Panc1 (cell line): ENCODE measurements around the gene PDE6A. TPM values are rescaled to one million over a fixed set of nuclear protein-coding genes. Genes with fewer than 3 reads are reported as not detected.

Experiments
- ATAC-seq: fragments of 200-7000 bp; cut with Tn5 transposase; 2 replicates; pipeline ENCODE4 v1.9.1; 2020; ENCODE audit warnings: mild to moderate bottlenecking, moderate library complexity
- BruUV-seq: library from RNA; stranded (reverse); fragments of 400-500 nt; replicated peaks from 2 replicates; lab custom pipeline; 2021; lab: Mats Ljungman, UMichigan
- CTCF ChIA-PET: fragments of 300-600 bp; sonication (Branson Sonifier 250); formaldehyde crosslinking; loops from one replicate; lab custom pipeline; 2022; ENCODE audit warnings: antibody characterized with exemption; lab: Charles Lee
- POLR2A ChIA-PET: fragments of 300-600 bp; sonication (Branson Sonifier 250); formaldehyde crosslinking; loops from one replicate; lab custom pipeline; 2022; ENCODE audit warnings: antibody characterized with exemption; lab: Charles Lee
- DNase-seq: peaks from one replicate; pipeline ENCODE4 v3.0.0-alpha.2; 2010; ENCODE audit warnings: low read depth, low spot score
- H3K27ac ChIP-seq: 2 replicates; pipeline ENCODE4 v1.5.1; 2011; ENCODE audit warnings: mild to moderate bottlenecking, low read length, inconsistent platforms
- H3K27me3 ChIP-seq: fragments of 200-500 bp; sonication (Bioruptor generic); 2 replicates; pipeline ENCODE4 v1.6.0; 2014; ENCODE audit warnings: low read length, inconsistent platforms; ENCODE audit not compliant: control insufficient read depth, insufficient read depth
- H3K36me3 ChIP-seq: fragments of 200-500 bp; sonication (Bioruptor generic); 2 replicates; pipeline ENCODE4 v1.5.1; 2014; ENCODE audit warnings: inconsistent platforms, mild to moderate bottlenecking, low read length, moderate library complexity; ENCODE audit not compliant: control insufficient read depth, insufficient read depth
- H3K4me1 ChIP-seq: 2 replicates; pipeline ENCODE4 v1.5.1; 2011; ENCODE audit warnings: inconsistent platforms, mild to moderate bottlenecking, low read length, moderate library complexity; ENCODE audit not compliant: control insufficient read depth, insufficient read depth
- H3K4me3 ChIP-seq, 2 experiments: 2 replicates each; pipeline ENCODE4 v1.5.1; 2011 to 2012; ENCODE audit warnings: low read depth in 2 of 2, low read length in 2 of 2, mild to moderate bottlenecking in 2 of 2, inconsistent platforms in 1 of 2, moderate library complexity in 1 of 2
- H3K9me3 ChIP-seq: fragments of 200-500 bp; sonication (Bioruptor generic); 2 replicates; pipeline ENCODE4 v1.5.1; 2014; ENCODE audit warnings: low read depth, mild to moderate bottlenecking, inconsistent platforms, low read length, moderate library complexity; ENCODE audit not compliant: control insufficient read depth, insufficient read depth
- POLR2AphosphoS5 ChIP-seq: IDR thresholded peaks from 2 replicates; pipeline ENCODE4 v1.6.1; 2012; ENCODE audit warnings: mild to moderate bottlenecking, low read depth, low read length, moderate library complexity
- SIN3A ChIP-seq: IDR thresholded peaks from 2 replicates; pipeline ENCODE4 v1.6.1; 2012; ENCODE audit warnings: low read depth, mild to moderate bottlenecking, low read length, moderate library complexity, borderline replicate concordance; ENCODE audit not compliant: insufficient read depth
- TCF7L2 ChIP-seq: IDR thresholded peaks from 2 replicates; pipeline ENCODE4 v1.6.1; 2011; ENCODE audit warnings: mild to moderate bottlenecking, low read depth, low read length, inconsistent platforms
- in situ Hi-C: cut with HindIII; loops from 2 replicates; pipeline ENCODE4 v1.10.0; 2016; ENCODE audit warnings: low sequenced_read_pairs, low pct_unique_long_range_greater_than_20kb
- intact Hi-C: fragments of 100-400 bp; cut with micrococcal nuclease; formaldehyde crosslinking; loops from one replicate; pipeline ENCODE4 v1.10.0; 2022; ENCODE audit not compliant: unreplicated experiment
- total RNA-seq: library from RNA; stranded (reverse); gene quantifications from one replicate; pipeline ENCODE4 v1.2.1, GENCODE V29; 2021; ENCODE audit not compliant: unreplicated experiment
- TF ChIP-seq, protein P1 (sequence below): fragments of 450-650 bp; IDR thresholded peaks from 2 replicates; pipeline ENCODE4 v1.5.1; 2017; ENCODE audit warnings: mild to moderate bottlenecking
- TF ChIP-seq, protein P2 (sequence below), 2 experiments: IDR thresholded peaks; 2 replicates each; pipeline ENCODE4 v1.6.1; 2011 to 2012; ENCODE audit warnings: low read depth in 2 of 2, control low read depth in 1 of 2, low read length in 1 of 2, mild to moderate bottlenecking in 1 of 2, moderate library complexity in 1 of 2; ENCODE audit not compliant: insufficient read depth in 1 of 2

The PDE6A gene
- total RNA-seq, 1 experiment from 2014 or later = 0.33 TPM

DNA sequence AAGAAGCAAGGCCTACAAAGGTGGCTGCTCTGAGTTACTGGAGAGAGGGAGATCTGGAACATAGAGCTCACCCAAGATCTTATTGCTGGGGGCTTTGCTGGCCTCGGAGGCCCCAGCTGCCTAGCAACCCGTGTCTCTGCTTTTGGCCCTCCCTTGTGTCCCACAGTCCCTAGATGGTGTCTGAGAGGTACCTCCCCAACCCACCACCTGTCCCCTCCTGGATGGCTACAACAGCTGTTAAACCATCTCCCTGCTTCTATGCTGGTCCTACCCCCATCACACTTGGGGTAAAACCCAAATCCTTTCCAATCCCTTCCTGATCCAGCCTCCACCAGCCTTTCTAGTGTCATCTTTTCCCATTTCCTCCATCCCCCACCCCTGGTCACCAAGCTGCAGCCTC lies 127.9 kb downstream of the PDE6A start:
- DNase-seq (no peak), ATAC-seq (no peak)
- intact Hi-C loops (no loop called here), in situ Hi-C loops (no loop called here)
- TF ChIP-seq SIN3A (no peak), POLR2AphosphoS5 (no peak), TCF7L2 (no peak)
- TF ChIP-seq, protein P1, sequence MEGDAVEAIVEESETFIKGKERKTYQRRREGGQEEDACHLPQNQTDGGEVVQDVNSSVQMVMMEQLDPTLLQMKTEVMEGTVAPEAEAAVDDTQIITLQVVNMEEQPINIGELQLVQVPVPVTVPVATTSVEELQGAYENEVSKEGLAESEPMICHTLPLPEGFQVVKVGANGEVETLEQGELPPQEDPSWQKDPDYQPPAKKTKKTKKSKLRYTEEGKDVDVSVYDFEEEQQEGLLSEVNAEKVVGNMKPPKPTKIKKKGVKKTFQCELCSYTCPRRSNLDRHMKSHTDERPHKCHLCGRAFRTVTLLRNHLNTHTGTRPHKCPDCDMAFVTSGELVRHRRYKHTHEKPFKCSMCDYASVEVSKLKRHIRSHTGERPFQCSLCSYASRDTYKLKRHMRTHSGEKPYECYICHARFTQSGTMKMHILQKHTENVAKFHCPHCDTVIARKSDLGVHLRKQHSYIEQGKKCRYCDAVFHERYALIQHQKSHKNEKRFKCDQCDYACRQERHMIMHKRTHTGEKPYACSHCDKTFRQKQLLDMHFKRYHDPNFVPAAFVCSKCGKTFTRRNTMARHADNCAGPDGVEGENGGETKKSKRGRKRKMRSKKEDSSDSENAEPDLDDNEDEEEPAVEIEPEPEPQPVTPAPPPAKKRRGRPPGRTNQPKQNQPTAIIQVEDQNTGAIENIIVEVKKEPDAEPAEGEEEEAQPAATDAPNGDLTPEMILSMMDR = no peak
- TF ChIP-seq, protein P2, sequence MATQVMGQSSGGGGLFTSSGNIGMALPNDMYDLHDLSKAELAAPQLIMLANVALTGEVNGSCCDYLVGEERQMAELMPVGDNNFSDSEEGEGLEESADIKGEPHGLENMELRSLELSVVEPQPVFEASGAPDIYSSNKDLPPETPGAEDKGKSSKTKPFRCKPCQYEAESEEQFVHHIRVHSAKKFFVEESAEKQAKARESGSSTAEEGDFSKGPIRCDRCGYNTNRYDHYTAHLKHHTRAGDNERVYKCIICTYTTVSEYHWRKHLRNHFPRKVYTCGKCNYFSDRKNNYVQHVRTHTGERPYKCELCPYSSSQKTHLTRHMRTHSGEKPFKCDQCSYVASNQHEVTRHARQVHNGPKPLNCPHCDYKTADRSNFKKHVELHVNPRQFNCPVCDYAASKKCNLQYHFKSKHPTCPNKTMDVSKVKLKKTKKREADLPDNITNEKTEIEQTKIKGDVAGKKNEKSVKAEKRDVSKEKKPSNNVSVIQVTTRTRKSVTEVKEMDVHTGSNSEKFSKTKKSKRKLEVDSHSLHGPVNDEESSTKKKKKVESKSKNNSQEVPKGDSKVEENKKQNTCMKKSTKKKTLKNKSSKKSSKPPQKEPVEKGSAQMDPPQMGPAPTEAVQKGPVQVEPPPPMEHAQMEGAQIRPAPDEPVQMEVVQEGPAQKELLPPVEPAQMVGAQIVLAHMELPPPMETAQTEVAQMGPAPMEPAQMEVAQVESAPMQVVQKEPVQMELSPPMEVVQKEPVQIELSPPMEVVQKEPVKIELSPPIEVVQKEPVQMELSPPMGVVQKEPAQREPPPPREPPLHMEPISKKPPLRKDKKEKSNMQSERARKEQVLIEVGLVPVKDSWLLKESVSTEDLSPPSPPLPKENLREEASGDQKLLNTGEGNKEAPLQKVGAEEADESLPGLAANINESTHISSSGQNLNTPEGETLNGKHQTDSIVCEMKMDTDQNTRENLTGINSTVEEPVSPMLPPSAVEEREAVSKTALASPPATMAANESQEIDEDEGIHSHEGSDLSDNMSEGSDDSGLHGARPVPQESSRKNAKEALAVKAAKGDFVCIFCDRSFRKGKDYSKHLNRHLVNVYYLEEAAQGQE (IDR thresholded peaks at IDR 0.05; ENCODE audit: insufficient read depth in 1 of 2, low read depth in 2 of 2, low read length in 1 of 2) = no peak
- Histone ChIP-seq H3K36me3 (no peaks in the 10 kb centered on the region), H3K27me3 (no peaks in the 10 kb centered on the region), H3K27ac (no peak overlapping the region), H3K9me3 (no peaks in the 10 kb centered on the region), H3K4me1 (no peaks in the 10 kb centered on the region), H3K4me3 (no peak overlapping the region)
- ChIA-PET POLR2A (no interaction called here), CTCF (interaction anchor here (0.6 kb wide), 1 partner anchor 149 kb away, joined by 3 read pairs; no protein-coding TSS in a partner anchor)
- BruUV-seq = no TSS peak

DNA sequence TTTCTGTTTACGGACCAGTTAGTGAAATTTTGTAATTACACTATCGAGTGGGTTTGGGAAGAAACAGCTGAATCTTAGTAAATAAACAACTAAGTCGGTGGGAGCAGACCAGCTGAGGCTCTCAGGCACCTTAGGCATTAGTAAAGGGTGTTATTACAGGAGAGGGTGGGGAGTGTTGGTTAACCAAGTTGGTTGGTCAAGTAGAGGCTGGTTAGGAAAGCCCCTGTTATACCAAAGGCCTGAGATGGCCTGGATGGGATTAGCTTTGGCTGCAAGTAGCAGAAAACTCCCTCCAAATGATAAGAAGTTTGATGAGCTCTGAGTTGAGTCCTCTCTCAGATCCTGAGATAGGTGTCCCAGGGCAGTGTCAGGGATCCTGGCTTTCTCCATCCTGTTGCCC lies 133.1 kb downstream of the PDE6A start:
- BruUV-seq = no TSS peak
- Histone ChIP-seq H3K4me3 (no peak overlapping the region), H3K9me3 (no peaks in the 10 kb centered on the region), H3K36me3 (no peaks in the 10 kb centered on the region), H3K27me3 (no peaks in the 10 kb centered on the region), H3K4me1 (peaks cover 5% of the 10 kb centered on the region; the same call in 1 of the 2 replicates), H3K27ac (no peak overlapping the region)
- ChIA-PET POLR2A (no interaction called here), CTCF (no interaction called here)
- TF ChIP-seq, protein P2 (IDR thresholded peaks at IDR 0.05; ENCODE audit: insufficient read depth in 1 of 2, low read depth in 2 of 2, low read length in 1 of 2) = no peak
- TF ChIP-seq POLR2AphosphoS5 (no peak), TCF7L2 (no peak), SIN3A (no peak)
- TF ChIP-seq, protein P1 = no peak
- no peak for DNase-seq
- ATAC-seq = no peak
- intact Hi-C loops (no loop called here), in situ Hi-C loops (no loop called here)
